Measurements from ENCODE around the gene GALNS.

Gene GALNS

GRCh38 chr16:88785106-88785924 lies 71.4 kb downstream of the GALNS start, which contains the start of gene PIEZO1:
Gene PIEZO1 (minus strand): TSS chr16:88785220. CDS start chr16:88784964, 256 bp downstream.
- H3K4me1 ChIP-seq (ENCODE audit: control insufficient read depth, insufficient read depth, low read length) = peaks cover 6% of the 10 kb centered on the region; the same call in 1 of the 2 replicates
- H3K9me3 ChIP-seq (ENCODE audit: control insufficient read depth, insufficient read depth, low read length) = no peaks in the 10 kb centered on the region
- H3K9ac ChIP-seq (ENCODE audit: low read depth, low read length) = peak within 1 kb of the TSS; percentile 75
- H3K27ac ChIP-seq (ENCODE audit: low read depth, low read length) = peak within 1 kb of the TSS; percentile 51
- H3K36me3 ChIP-seq (ENCODE audit: control insufficient read depth, insufficient read depth, low read length) = no peaks in the 10 kb centered on the region
- H3K27me3 ChIP-seq (ENCODE audit: control insufficient read depth, insufficient read depth, low read length) = peaks cover 6% of the 10 kb centered on the region; the same call in 1 of the 2 replicates
- H3K4me3 ChIP-seq (ENCODE audit: low read depth, low read length) = peak within 1 kb of the TSS; percentile 67

- H3K36me3 ChIP-seq (ENCODE audit: control insufficient read depth, insufficient read depth, low read length) = no peaks in the 10 kb centered on the region
- peaks cover 6% of the 10 kb centered on the region; the same call in 1 of the 2 replicates for H3K27me3 ChIP-seq (ENCODE audit: control insufficient read depth, insufficient read depth, low read length)
- H3K27ac ChIP-seq (ENCODE audit: low read depth, low read length) = peak overlapping the region; percentile 51
- H3K4me3 ChIP-seq (ENCODE audit: low read depth, low read length) = peak overlapping the region; percentile 67
- no peaks in the 10 kb centered on the region for H3K9me3 ChIP-seq (ENCODE audit: control insufficient read depth, insufficient read depth, low read length)
- no peak overlapping the region for H3K9ac ChIP-seq (ENCODE audit: low read depth, low read length)
- peaks cover 5% of the 10 kb centered on the region; the same call in 1 of the 2 replicates for H3K4me1 ChIP-seq (ENCODE audit: control insufficient read depth, insufficient read depth, low read length)
Measured at GRCh38 chr16:88784856-88785105, 72.0 kb downstream of the GALNS start.

GRCh38 chr16:88784074-88784855 lies 72.5 kb downstream of the GALNS start:
- H3K27ac ChIP-seq (ENCODE audit: low read depth, low read length) = peak overlapping the region; percentile 51
- H3K4me3 ChIP-seq (ENCODE audit: low read depth, low read length) = peak overlapping the region; percentile 67
- H3K27me3 ChIP-seq (ENCODE audit: control insufficient read depth, insufficient read depth, low read length) = peaks cover 6% of the 10 kb centered on the region; the same call in 1 of the 2 replicates
- H3K4me1 ChIP-seq (ENCODE audit: control insufficient read depth, insufficient read depth, low read length) = peaks cover 5% of the 10 kb centered on the region; the same call in 1 of the 2 replicates
- H3K36me3 ChIP-seq (ENCODE audit: control insufficient read depth, insufficient read depth, low read length) = no peaks in the 10 kb centered on the region
- H3K9ac ChIP-seq (ENCODE audit: low read depth, low read length) = peak overlapping the region; percentile 75
- H3K9me3 ChIP-seq (ENCODE audit: control insufficient read depth, insufficient read depth, low read length) = no peaks in the 10 kb centered on the region

- H3K4me1 ChIP-seq (ENCODE audit: control insufficient read depth, insufficient read depth, low read length) = peaks cover 7% of the 10 kb centered on the region
- no peaks in the 10 kb centered on the region for H3K9me3 ChIP-seq (ENCODE audit: control insufficient read depth, insufficient read depth, low read length)
- peak overlapping the region; percentile 67 for H3K4me3 ChIP-seq (ENCODE audit: low read depth, low read length)
- H3K27ac ChIP-seq (ENCODE audit: low read depth, low read length) = peak overlapping the region; percentile 51
- H3K9ac ChIP-seq (ENCODE audit: low read depth, low read length) = 0 out of 2 replicates have a peak overlapping the region, but pooled peaks have one; percentile 75
- peaks cover 6% of the 10 kb centered on the region; the same call in 1 of the 2 replicates for H3K27me3 ChIP-seq (ENCODE audit: control insufficient read depth, insufficient read depth, low read length)
- H3K36me3 ChIP-seq (ENCODE audit: control insufficient read depth, insufficient read depth, low read length) = no peaks in the 10 kb centered on the region
Measured at GRCh38 chr16:88783391-88784073, 73.2 kb downstream of the GALNS start.

GRCh38 chr16:88782454-88783390 lies 74.0 kb downstream of the GALNS start:
- no peak overlapping the region for H3K27ac ChIP-seq (ENCODE audit: low read depth, low read length)

GRCh38 chr16:88781140-88782077 lies 75.3 kb downstream of the GALNS start:
- Histone ChIP-seq H3K4me1 (ENCODE audit: control insufficient read depth, insufficient read depth, low read length) (peaks cover 19% of the 10 kb centered on the region), H3K4me3 (ENCODE audit: low read depth, low read length) (no peak overlapping the region), H3K27ac (ENCODE audit: low read depth, low read length) (no peak overlapping the region), H3K27me3 (ENCODE audit: control insufficient read depth, insufficient read depth, low read length) (peaks cover 6% of the 10 kb centered on the region; the same call in 1 of the 2 replicates), H3K9me3 (ENCODE audit: control insufficient read depth, insufficient read depth, low read length) (no peaks in the 10 kb centered on the region), H3K9ac (ENCODE audit: low read depth, low read length) (no peak overlapping the region), H3K36me3 (ENCODE audit: control insufficient read depth, insufficient read depth, low read length) (no peaks in the 10 kb centered on the region)

More at GRCh38 chr16:88782454-88783390, 74.0 kb downstream of the GALNS start:
- Histone ChIP-seq H3K27me3 (ENCODE audit: control insufficient read depth, insufficient read depth, low read length) (peaks cover 6% of the 10 kb centered on the region; the same call in 1 of the 2 replicates), H3K9me3 (ENCODE audit: control insufficient read depth, insufficient read depth, low read length) (no peaks in the 10 kb centered on the region), H3K36me3 (ENCODE audit: control insufficient read depth, insufficient read depth, low read length) (no peaks in the 10 kb centered on the region), H3K9ac (ENCODE audit: low read depth, low read length) (no peak overlapping the region), H3K4me1 (ENCODE audit: control insufficient read depth, insufficient read depth, low read length) (peaks cover 15% of the 10 kb centered on the region), H3K4me3 (ENCODE audit: low read depth, low read length) (no peak overlapping the region)

GRCh38 chr16:88780142-88781062 lies 76.3 kb downstream of the GALNS start:
- Histone ChIP-seq H3K4me1 (ENCODE audit: control insufficient read depth, insufficient read depth, low read length) (peaks cover 19% of the 10 kb centered on the region), H3K9ac (ENCODE audit: low read depth, low read length) (no peak overlapping the region), H3K4me3 (ENCODE audit: low read depth, low read length) (no peak overlapping the region), H3K27ac (ENCODE audit: low read depth, low read length) (no peak overlapping the region), H3K9me3 (ENCODE audit: control insufficient read depth, insufficient read depth, low read length) (no peaks in the 10 kb centered on the region), H3K36me3 (ENCODE audit: control insufficient read depth, insufficient read depth, low read length) (no peaks in the 10 kb centered on the region), H3K27me3 (ENCODE audit: control insufficient read depth, insufficient read depth, low read length) (peaks cover under 1% of the 10 kb centered on the region; the same call in 1 of the 2 replicates)

- H3K9ac ChIP-seq (ENCODE audit: low read depth, low read length) = no peak overlapping the region
- peaks cover 19% of the 10 kb centered on the region for H3K4me1 ChIP-seq (ENCODE audit: control insufficient read depth, insufficient read depth, low read length)
- no peak overlapping the region for H3K4me3 ChIP-seq (ENCODE audit: low read depth, low read length)
- H3K9me3 ChIP-seq (ENCODE audit: control insufficient read depth, insufficient read depth, low read length) = no peaks in the 10 kb centered on the region
- H3K27me3 ChIP-seq (ENCODE audit: control insufficient read depth, insufficient read depth, low read length) = no peaks in the 10 kb centered on the region; the same call in 1 of the 2 replicates
- H3K36me3 ChIP-seq (ENCODE audit: control insufficient read depth, insufficient read depth, low read length) = no peaks in the 10 kb centered on the region
- H3K27ac ChIP-seq (ENCODE audit: low read depth, low read length) = no peak overlapping the region
Measured at GRCh38 chr16:88779406-88780141, 77.2 kb downstream of the GALNS start.
